Measurements from ENCODE around the gene CLBA1.
"Not testable (repeated sequence)": the region's sequence is repeated elsewhere in the genome, so short reads cannot be mapped to it uniquely, and the experiment has no call there.

The CLBA1 gene

GRCh38 chr14:104985675-104986486 is at the start of gene CLBA1:
CLBA1 (plus strand) TSS chr14:104985788; CDS start chr14:104986432, 644 bp downstream.
- peak; percentile 87 for DNase-seq

DNA sequence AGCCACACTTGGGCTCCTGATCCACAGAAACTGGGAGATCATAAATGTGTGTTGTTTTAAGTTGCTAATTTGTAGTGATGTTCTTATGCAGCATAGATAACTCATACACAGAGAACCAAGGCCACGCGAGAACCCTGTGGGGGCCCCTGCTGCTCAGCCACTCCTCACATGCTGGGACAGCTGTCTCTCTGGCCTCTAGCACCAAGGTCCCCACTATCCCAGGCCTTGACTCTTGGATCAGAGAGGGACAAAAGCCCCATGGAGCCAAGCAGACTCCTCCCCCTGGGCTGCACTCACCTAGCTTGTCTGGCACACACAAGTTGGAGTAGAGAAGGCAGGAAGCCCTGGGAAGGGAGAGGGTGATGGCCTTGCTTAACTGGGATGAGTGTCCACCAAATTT is 49.6 kb upstream of the CLBA1 start:
- no peak for DNase-seq

GRCh38 chr14:104936361-104937155 is 49.0 kb upstream of the CLBA1 start:
- no peak for DNase-seq

- DNase-seq, result no peak
These were observed 48.4 kb upstream of the CLBA1 start for GRCh38 chr14:104937161-104937560.

DNA sequence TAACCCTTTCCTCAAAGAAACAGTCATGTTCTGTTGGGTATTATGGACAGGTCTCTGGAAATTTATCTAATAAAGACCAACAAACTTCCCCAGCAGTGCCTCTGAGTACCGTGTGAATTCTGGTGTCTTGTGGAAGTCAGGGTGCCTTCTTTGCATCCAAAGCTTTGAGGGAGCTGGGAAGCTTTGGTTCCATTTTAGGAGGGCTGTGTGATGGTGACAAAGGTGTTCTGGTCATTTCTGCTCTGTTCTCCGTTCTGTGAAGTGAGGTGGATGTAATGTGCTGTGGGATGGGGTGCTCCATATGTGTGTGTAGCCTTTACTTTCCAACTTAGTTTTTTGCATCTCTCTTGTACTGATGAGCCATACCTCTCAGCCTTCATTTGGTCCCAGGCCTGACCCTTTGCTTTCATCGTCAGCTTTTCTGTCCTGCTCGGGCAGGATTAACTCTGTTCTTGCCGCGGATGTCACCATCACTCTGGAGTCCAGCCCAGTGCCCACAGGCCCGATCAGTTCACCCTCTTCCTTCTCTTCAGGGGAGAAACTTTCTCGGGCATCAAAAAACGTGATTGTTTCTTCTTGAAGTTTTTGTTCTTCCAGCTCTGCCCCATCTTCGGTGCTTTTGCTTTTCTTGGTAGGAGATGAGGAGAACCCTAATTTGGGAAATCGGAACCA is 47.8 kb upstream of the CLBA1 start:
- DNase-seq, result no peak

DNA sequence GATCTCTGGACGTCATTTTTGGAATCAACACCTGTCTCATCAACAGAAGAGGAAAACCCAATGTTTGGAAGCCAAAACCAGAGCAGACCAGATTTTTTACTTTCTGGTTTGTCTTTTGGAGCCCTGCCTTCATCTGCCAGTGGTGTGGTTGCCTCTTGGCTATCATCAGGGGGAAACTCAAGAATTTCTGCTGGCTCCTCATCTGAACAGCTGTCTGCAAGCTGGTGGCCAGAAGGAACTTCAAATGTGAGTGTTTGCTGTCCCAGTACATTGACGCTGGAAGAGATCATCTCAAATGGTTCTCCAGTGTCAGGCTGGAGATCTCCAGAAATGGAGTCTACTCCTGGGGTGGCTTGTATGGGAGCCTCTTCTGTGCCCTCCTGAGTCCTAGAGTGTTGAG is 47.2 kb upstream of the CLBA1 start:
- no peak for DNase-seq

DNA sequence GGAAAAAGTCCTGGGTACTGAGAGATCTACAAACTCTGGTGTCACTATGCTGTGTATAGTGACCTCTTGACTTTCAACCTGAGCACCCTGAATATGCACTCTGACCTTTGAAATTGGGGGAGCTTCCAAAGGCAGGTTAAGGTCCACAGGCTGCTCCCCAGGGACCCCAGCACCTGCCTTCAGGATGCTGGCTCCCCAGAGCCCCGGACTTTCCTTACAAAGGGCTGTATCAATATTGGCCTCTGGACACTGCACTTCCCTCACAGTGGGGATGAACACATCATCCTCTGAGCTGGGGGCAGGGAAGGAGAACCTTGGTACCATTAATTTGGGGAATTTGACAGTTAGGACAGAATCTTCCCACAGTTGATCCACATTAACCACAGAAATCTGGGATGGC is 46.6 kb upstream of the CLBA1 start:
- no peak for DNase-seq

DNA sequence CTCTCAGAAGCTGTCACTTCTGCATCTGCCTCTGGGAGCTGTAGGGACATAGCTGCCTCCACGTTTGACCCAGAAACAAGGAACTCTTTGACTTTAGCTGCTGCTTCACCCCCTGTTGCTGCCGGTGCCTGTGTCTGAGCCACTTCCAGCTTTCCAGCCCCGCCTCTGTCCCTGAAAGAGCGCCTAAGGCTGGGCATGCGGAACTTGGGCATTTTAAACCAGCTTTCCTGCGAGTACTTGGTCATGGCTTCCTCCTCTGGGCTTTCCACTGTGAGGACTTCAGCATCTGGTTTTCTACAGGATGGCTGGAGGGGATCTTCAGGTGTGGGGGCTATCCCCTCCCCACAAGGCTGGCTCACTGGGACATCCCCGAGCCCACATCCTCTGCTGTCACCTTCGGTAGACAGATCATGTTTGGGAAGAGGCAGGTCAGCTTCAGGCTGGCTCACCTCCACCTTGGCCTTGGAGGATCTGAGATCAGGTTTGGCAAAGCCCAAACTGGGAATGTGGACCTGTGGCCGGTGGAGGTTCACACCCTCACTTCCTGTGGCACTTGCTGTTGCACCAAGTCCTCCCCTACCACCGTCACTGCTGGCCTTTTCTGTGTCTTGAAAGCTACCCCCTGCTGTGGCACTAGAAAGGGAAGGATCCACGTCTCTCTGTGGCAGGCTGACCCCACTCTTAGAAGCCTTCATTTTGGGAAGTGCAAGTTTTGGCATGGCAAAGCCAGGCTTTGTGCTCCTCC is 45.8 kb upstream of the CLBA1 start:
- no peak for DNase-seq

GRCh38 chr14:104940526-104941150 is 45.0 kb upstream of the CLBA1 start:
- DNase-seq, result no peak

DNA sequence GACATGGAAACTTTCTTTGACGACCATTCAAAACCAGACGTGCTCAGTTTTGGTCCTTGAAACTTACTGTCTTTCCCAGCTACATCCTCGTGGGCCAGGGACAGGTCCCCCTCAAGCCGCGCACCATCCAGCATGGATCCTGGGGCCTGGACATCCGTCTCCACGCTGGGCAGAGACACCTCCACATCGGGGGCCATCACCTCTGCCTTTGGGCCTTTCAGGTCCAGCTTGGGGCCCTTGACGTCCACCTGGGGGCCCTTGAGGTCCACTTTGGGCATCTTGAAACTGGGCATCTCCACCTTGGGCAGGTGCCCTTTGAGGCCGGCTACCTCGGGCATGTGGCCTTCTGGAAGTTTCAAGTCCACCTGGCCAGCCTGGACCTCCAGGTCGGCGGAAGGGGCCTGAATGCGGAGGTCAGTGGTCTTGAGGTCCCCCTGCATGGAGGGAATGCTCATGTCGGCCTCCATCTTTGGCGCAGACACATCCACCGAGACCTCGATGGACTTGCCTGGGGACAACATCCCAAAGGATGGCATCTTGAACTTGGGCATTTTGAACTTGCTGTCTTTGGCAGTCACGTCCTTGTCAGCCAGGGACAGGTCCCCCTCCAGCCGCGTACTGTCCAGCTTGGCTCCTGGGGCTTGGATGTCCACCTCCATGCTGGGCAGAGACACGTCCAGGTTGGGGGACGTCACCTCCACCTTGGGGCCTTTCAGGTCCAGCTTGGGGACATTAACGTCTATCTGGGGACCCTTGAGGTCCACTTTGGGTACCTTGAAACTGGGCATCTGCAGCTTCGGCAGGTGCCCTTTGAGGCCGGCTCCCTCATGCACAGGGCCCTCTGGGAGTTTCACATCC is 43.9 kb upstream of the CLBA1 start:
- DNase-seq, result no peak

DNA sequence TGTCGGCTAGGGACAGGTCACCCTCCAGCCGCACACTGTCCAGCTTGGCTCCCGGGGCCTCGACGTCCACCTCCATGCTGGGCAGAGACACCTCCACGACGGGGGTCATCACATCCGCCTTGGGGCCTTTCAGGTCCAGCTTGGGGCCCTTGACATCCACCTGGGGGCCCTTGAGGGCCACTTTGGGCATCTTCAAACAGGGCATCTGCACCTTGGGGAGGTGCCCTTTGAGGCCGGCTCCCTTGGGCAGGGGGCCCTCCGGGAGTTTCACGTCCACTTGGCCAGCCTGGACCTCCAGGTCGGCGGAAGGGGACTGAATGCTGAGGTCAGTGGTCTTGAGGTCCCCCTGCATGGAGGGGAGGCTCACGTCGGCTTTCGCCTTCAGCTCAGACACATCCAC is 43.0 kb upstream of the CLBA1 start:
- DNase-seq, result no peak

DNA sequence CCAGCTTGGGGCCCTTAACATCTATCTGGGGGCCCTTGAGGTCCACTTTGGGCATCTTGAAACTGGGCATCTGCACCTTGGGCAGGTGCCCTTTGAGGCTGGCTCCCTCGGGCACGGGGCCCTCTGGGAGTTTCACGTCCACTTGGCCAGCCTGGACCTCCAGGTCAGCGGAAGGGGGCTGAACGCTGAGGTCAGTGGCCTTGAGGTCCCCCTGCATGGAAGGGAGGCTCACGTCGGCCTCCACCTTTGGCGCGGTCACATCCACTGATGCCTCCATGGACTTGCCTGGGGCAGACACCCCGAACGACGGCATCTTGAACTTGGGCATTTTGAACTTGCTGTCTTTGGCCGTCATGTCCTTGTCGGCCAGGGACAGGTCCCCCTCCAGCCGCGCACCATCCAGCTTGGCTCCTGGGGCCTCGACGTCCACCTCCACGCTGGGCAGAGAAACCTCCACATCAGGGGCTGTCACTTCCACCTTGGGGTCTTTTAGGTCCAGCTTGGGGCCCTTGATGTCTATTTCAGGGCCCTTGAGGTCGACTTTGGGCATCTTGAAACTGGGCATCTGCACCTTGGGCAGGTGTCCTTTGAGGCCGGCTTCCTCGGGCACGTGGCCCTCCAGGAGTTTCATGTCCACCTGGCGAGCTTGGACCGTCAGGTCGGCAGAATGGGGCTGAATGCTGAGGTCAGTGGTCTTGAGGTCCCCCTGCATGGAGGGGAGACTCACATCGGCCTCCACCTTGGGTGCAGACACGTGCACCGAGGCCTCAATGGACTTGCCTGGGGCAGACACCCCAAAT is 42.2 kb upstream of the CLBA1 start:
- not testable (repeated sequence) for DNase-seq

DNA sequence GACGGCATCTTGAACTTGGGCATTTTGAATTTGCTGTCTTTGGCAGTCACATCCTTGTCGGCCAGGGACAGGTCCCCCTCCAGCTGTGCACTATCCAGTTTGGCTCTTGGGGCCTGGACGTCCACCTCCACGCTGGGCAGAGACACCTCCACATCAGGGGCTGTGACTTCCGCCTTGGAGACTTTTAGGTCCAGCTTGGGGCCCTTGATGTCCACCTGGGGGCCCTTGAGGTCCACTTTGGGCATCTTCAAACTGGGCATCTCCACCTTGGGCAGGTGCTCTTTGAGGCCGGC is 41.6 kb upstream of the CLBA1 start:
- DNase-seq, result not testable (repeated sequence)

DNA sequence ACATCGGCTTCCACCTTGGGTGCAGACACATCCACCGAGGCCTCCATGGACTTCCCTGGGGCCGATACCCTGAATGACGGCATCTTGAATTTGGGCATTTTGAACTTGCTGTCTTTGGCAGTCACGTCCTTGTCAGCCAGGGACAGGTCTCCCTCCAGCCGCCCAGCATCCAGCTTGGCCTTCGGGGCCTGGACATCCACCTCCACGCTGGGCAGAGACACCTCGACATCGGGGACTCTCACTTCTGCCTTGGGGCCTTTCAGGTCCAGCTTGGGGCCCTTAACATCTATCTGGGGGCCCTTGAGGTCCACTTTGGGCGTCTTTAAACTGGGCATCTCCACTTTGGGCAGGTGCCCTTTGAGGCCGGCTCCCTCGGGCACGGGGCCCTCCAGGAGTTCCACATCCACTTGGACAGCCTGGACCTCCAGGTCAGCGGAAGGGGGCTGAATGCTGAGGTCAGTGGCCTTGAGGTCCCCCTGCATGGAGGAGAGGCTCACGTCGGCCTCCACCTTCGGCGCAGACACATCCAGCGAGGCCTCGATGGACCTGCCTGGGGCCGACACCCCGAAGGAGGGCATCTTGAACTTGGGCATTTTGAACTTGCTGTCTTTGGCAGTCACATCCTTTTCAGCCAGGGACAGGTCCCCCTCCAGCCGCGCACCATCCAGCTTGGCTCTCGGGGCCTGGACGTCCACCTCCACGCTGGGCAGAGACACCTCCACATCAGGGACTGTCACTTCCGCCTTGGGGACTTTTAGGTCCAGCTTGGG is 41.0 kb upstream of the CLBA1 start:
- not testable (repeated sequence) for DNase-seq

GRCh38 chr14:104945266-104945665 is 40.3 kb upstream of the CLBA1 start:
- not testable (repeated sequence) for DNase-seq

DNA sequence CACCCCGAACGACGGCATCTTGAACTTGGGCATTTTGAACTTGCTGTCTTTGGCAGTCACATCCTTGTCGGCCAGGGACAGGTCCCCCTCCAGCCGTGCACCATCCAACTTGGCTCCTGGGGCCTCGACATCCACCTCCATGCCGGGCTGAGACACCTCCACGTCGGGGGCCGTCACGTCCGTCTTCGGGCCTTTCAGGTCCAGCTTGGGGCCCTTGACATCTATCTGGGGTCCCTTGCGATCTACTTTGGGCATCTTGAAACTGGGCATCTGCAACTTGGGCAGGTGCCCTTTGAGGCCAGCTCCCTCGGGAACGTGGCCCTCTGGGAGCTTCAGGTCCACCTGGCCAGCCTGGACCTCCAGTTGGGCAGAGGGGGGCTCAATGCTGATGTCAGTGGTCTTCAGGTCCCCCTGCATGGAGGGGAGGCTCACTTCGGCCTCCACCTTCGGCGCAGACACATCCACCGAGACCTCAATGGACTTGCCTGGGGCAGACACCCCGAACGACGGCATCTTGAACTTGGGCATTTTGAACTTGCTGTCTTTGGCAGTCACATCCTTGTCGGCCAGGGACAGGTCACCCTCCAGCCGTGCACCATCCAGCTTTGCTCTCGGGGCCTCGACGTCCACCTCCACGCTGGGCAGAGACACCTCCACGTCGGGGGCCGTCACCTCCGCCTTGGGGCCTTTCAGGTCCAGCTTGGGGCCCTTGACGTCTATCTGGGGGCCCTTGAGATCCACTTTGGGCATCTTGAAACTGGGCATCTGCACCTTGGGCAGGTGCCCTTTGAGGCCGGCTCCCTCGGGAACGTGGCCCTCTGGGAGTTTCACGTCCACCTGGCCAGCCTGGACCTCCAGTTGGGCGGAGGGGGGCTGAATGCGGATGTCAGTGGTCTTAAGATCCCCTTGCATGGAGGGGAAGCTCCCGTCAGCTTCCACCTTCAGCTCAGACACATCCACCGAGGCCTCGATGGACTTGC is 39.3 kb upstream of the CLBA1 start:
- DNase-seq, result not testable (repeated sequence)

DNA sequence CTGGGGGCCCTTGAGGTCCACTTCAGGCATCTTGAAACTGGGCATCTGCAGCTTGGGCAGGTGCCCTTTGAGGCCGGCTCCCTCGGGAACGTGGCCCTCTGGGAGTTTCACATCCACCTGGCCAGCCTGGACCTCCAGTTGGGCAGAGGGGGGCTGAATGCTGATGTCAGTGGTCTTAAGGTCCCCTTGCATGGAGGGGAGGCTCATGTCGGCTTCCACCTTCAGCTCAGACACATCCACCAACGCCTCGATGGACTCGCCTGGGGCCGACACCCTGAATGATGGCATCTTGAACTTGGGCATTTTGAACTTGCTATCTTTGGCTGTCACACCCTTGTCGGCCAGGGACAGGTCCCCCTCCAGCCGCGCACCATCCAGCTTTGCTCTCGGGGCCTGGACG is 38.4 kb upstream of the CLBA1 start:
- not testable (repeated sequence) for DNase-seq

- DNase-seq, result not testable (repeated sequence)
These were observed 37.5 kb upstream of the CLBA1 start for GRCh38 chr14:104947881-104948735.
